GM18867 (cell line): ENCODE data around the gene LRRC32.
"Not testable (repeated sequence)": the region's sequence is repeated elsewhere in the genome, so short reads cannot be mapped to it uniquely, and the experiment has no call there.

Experiments used
- ATAC-seq: cut with Tn5 transposase; IDR thresholded peaks from one replicate; pipeline ENCODE4 v1.9.1; 2021; ENCODE audit warnings: mild to moderate bottlenecking, moderate library complexity; ENCODE audit not compliant: unreplicated experiment

Gene LRRC32

GRCh38 chr11:76653012-76653673 lies 17.4 kb downstream of the LRRC32 start:
- ATAC-seq: no peak

GRCh38 chr11:76649851-76650372 lies 20.6 kb downstream of the LRRC32 start:
- ATAC-seq: no peak

GRCh38 chr11:76649011-76649410 lies 21.5 kb downstream of the LRRC32 start:
- ATAC-seq: no peak

DNA sequence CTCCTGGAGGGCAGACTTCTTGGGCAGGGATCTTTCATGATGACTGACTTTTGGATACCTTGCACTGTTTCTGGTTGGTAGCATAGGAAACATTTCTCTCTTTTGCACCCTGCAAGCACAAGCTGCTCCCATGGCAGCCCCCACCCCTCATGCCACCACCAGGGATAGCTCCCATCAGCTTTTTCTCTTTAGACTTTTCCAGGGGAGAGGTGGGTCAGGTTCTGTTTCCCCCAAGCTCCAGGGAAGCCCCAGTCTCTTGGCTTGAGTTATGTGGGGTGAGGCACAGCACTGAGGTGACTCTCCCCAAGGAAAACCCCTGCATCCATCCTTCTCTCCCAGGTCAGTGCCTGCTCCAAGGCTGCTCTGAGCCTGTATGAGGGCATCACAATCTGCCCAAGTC lies 22.5 kb downstream of the LRRC32 start:
- ATAC-seq: no peak

DNA sequence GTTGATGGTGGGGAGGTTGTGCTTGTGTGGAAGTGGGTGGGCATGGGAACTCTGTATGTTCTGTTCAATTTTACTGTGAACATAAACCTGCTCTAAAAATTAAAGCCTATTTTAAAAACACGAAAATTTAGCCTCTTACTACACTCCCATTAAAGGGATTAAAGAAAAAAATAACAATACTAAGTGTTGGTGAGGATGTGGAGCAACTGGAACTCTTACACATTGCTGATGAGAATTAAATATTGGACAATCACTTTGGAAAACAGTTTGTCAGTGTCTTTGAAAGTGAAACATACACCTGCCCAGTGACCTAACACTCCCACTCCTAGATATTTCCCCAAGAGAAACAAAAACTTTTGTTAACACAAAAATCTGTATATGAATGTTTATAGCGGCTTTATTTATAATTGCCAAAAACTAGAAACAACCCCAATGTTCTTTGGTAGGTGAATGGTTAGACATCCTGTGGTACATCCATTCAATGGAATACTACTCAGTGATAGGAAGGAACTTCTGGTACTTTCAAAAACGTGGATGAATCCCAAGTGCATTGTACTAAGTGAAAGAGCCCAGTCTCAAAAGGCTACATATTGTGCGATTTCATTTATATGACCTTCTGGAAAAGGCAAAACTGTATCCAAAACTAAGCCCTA lies 23.5 kb downstream of the LRRC32 start:
- ATAC-seq: no peak

- no peak for ATAC-seq
Observed at GRCh38 chr11:76644591-76644990, 26.0 kb downstream of the LRRC32 start.

- ATAC-seq: not testable (repeated sequence)
Observed at GRCh38 chr11:76643711-76644110, 26.8 kb downstream of the LRRC32 start.

DNA sequence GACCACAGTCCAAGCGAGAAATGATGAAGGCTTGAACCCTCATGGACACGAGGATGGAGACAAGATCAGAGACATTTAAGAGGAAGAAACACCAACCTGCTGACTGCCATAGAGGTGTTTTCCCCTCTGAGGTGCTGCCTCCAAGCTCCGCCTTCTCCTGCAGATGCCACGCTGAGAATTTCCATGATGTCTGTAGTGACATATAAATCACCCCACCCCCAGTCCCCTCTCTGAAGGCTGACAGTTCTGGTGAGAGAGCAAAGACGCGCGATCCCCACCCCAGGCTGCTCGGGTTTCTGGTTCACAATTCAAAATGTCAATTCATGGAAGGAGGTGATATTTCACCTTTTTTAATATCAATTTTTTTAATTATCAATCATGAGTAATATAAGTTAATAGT lies 28.2 kb downstream of the LRRC32 start:
- no peak for ATAC-seq

DNA sequence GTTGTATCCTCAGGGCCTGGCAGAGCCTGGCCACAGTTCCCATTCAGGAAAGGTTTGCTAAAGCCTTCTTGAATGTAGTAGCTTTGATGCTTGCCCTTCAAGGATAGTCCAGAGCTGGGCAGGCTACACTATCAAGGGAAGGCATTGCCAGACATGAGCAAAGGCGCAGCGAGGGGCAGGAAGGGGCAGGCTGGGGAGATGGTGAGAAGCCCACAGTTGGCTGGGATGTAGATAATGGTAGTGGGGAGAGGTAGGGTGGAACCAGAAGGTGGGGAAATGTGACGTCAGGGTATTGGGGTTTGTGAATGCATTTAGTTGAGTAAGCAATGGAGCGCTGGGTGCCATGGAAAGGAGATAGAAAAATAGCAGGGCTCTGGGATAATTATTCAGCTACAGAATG lies 28.6 kb downstream of the LRRC32 start:
- ATAC-seq: no peak

- no peak for ATAC-seq
Observed at GRCh38 chr11:76640501-76640900, 30.0 kb downstream of the LRRC32 start.

DNA sequence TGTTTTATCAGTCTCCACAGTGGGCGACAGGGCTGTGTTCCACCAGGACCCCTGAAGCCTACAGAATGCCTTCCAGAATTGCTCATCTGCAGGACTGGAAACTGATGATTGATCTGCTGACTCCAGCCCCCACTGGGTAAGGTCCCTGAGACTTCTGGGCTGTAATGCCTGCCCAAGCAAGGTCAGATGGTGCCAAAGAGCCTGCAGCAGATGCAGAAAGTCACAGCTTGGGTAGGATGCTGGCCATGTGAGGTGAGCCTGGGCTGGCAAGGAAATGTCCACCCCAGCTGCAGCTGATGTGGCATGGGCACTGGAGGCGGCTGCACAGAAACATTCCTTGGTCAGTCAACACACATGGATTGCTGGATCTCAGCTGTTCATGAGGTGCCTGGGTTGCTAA lies 30.9 kb downstream of the LRRC32 start:
- no peak for ATAC-seq

DNA sequence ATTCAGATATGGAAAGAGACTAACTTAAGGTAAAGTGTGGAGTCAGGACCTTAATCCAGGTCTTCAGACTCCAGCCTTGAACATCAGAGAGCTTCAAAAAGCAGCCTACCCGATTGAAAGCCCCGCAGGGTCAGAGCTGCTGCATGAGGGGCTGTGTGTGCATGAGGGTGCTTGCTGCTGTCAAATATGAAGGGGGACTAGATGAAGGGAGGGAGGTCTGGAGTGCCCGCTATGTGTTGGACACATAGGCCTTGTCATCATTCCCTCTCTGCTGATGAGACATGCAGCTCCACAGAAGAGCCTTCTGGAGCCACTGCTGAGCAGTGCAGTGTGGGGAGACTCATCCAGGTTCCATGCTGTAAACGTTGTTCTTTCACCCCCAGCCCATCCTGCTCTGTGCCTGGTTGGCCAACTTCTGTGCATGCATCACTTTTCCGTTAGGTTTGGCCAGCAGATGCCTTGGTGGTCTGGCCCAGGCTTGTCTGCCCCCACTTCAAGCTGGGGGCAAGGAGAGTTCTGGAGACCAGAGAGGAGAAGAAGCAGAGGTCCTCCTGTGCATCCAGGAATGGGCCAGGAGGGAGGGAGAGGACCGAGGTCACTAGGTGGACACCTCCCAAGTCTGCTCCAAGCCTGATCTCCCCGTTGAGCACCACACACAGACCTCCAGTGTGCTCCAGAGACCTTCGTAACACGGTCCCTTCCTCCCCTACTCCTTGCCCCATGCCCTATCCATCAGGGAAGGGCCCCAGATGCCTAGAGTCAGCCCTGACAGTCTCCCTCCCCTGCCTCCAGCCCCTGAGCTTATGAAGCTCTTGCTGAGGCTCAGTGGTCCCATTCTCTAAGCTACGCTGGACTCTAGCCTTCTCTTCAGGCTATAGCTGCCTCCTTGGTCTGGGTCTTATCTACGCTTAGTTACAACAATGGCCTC lies 32.0 kb downstream of the LRRC32 start:
- ATAC-seq: no peak

DNA sequence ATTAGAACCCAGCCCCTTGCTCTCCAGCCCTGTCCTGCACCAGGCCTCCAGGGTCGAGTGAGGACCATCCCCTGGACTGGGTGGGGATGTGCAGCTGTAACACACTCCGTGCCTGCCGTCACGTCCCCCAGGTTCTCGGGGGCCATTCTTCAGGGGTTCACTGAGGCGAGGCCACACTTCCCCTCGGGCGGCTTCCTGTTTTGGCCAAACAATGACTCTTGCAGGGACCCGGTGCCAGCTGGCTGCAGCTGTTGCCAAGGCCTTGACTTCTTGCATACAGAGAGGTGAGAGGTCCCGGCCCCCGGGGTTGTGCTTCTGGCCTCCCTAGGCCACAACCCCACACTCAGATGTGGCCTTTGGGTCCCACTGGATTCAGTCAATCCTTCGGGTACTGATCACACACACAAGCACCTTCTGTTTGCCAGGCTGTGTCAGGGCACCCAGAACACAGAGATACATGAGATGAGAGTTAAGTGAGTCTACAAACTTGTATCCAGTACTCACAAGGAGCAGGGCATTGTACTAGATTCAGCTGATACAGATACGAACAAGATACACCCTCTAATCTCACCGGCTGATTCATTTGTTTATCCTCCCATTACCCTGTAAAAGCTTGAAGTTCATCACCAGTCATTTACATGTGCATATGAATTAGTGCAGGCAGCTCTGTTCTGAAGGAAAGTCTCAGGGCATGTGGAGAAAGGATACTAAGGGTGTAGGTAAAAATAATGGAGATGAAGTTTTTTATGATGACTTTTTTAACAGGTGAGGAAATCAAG lies 32.9 kb downstream of the LRRC32 start:
- ATAC-seq: peak; percentile 84

GRCh38 chr11:76636826-76637460 lies 33.6 kb downstream of the LRRC32 start:
- ATAC-seq: no peak

DNA sequence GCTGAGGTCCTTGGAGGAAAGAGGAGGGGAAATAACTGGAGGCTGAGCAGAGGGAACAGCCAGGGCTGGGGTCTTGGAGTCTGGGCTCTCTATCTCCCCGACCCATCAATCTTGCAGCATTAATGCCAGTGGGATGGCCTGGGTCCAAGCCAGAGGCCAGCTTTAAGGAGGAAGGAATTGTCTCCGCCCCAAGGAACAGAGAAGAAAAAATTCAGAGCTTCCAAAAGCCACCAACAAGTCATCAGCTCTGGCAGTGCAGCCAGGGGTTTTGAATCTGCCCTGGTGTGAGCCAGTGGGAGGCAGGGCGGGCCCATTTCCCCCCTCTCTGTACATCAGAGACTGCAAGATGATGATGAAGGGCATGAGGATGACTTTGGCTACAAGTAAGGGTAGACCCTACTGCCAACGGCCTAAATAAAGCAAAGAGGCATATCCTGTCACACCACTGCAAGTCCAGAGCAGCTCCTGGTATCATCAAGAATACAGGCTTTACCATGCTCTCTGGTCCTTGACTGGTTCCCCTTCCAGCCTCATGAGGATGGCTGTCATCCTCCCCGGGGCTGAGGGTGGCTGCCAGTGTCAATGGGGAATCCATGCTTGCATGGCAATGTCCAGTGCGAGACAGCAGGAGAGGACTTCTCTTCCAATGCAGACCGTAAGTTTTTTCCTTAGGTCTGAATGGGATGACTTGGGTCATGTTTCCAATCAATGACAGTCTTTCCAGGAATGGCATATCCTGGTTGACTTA lies 34.4 kb downstream of the LRRC32 start:
- ATAC-seq: no peak

GRCh38 chr11:76634886-76635285 lies 35.7 kb downstream of the LRRC32 start:
- no peak for ATAC-seq

- no peak for ATAC-seq
Observed at GRCh38 chr11:76632492-76632891, 38.1 kb downstream of the LRRC32 start.

GRCh38 chr11:76631566-76632308 lies 38.8 kb downstream of the LRRC32 start:
- no peak for ATAC-seq
